Transverse colon (tissue), 4 donors: ENCODE measurements around the gene HYPK.
"Not testable (repeated sequence)": the region's sequence is repeated elsewhere in the genome, so short reads cannot be mapped to it uniquely, and the experiment has no call there.

ENCODE experiments used
- EP300 ChIP-seq: sonication (generic); formaldehyde crosslinking; IDR thresholded peaks from one replicate; pipeline ENCODE4 v1.6.1; 2017; ENCODE audit warnings: antibody characterized with exemption, low read depth
- POLR2A ChIP-seq: fragments of 450-650 bp; IDR thresholded peaks from one replicate; pipeline ENCODE4 v1.6.1; 2016; ENCODE audit warnings: antibody characterized with exemption, mild to moderate bottlenecking, moderate library complexity
- POLR2AphosphoS5 ChIP-seq, 3 donors: sonication (generic); formaldehyde crosslinking; IDR thresholded peaks; one replicate each; pipeline ENCODE4 v1.6.1; 2016; ENCODE audit warnings: antibody characterized with exemption in 3 of 3
- TF ChIP-seq, protein P1 (sequence below), 5 experiments: fragments of 200-600 bp in 3 of 5; fragments of 450-650 bp in 2 of 5; sonication (generic) in 3 of 5; IDR thresholded peaks; 1 replicate in 2 of 5; 2 replicates in 3 of 5; pipeline ENCODE4 v1.5.1; 2016 to 2017; ENCODE audit warnings: antibody characterized with exemption in 5 of 5, inconsistent platforms in 3 of 5, mild to moderate bottlenecking in 2 of 5, moderate library complexity in 1 of 5

DNA sequence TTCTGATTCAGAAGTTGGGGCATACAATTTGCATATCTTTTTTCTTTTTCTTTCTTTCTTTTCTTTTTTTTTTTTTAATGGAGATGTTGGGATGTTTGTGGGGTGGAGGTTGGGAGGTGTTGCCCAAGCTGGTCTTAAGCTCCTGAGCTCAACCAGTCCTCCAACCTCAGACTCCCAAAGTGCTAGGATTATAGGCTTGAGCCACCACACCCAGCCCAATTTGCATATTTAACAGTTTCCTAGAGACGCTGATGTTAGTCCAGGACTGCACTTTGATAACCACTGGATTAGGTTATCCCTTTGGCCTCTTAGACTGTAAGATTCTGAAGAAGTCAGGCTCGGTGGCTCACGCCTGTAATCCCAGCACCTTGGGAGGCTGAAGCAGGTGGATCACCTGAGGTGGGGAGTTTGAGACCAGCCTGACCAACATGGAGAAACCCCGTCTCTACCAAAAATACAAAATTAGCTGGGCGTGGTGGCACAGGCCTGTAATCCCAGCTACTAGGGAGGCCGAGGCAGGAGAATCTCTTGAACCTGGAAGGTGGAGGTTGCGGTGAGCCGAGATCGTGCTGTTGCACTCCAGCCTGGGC is 29.6 kb downstream of the HYPK start:
- TF ChIP-seq, protein P1, sequence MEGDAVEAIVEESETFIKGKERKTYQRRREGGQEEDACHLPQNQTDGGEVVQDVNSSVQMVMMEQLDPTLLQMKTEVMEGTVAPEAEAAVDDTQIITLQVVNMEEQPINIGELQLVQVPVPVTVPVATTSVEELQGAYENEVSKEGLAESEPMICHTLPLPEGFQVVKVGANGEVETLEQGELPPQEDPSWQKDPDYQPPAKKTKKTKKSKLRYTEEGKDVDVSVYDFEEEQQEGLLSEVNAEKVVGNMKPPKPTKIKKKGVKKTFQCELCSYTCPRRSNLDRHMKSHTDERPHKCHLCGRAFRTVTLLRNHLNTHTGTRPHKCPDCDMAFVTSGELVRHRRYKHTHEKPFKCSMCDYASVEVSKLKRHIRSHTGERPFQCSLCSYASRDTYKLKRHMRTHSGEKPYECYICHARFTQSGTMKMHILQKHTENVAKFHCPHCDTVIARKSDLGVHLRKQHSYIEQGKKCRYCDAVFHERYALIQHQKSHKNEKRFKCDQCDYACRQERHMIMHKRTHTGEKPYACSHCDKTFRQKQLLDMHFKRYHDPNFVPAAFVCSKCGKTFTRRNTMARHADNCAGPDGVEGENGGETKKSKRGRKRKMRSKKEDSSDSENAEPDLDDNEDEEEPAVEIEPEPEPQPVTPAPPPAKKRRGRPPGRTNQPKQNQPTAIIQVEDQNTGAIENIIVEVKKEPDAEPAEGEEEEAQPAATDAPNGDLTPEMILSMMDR (IDR thresholded peaks at IDR 0.05) = not testable (repeated sequence)
- TF ChIP-seq POLR2A; POLR2AphosphoS5 (IDR thresholded peaks at IDR 0.05); EP300: not testable (repeated sequence)
